Fibroblast of mammary gland (primary cell): ENCODE data around the gene ETV7.

ENCODE experiments used
- DNase-seq: peaks from one replicate; pipeline ENCODE4 v3.0.0-alpha.2; 2010; ENCODE audit warnings: low read depth
- H3K4me3 ChIP-seq: 2 replicates; pipeline ENCODE4 v1.5.1; 2011; ENCODE audit warnings: low read depth, mild to moderate bottlenecking, low read length, moderate library complexity; ENCODE audit not compliant: control insufficient read depth
- CTCF ChIP-seq: conservative IDR thresholded peaks from 2 replicates; pipeline ENCODE4 v1.5.1; 2011; ENCODE audit warnings: low read depth, low read length, inconsistent platforms; ENCODE audit not compliant: control insufficient read depth, insufficient read depth

ETV7 gene

GRCh38 chr6:36318690-36319435 is 68.6 kb downstream of the ETV7 start:
- no peak for DNase-seq
- H3K4me3 ChIP-seq = no peak overlapping the region
- TF ChIP-seq CTCF = no peak

GRCh38 chr6:36317623-36318022 is 69.8 kb downstream of the ETV7 start:
- no peak overlapping the region for H3K4me3 ChIP-seq
- DNase-seq = no peak
- no peak for TF ChIP-seq CTCF
